HK-2 (cell line): ENCODE results near the gene OTOS.

Experiments used
- DNase-seq: peaks from one replicate; pipeline ENCODE4 v3.0.0-alpha.2; 2018; ENCODE audit not compliant: unreplicated experiment

The OTOS gene

GRCh38 chr2:240140511-240140910 lies at the start of gene OTOS:
Gene OTOS (minus strand): TSS chr2:240140658. CDS start chr2:240140326, 332 bp downstream.
- peak; percentile 32 for DNase-seq

GRCh38 chr2:240189686-240190085 lies 49.2 kb upstream of the OTOS start:
- no peak for DNase-seq

DNA sequence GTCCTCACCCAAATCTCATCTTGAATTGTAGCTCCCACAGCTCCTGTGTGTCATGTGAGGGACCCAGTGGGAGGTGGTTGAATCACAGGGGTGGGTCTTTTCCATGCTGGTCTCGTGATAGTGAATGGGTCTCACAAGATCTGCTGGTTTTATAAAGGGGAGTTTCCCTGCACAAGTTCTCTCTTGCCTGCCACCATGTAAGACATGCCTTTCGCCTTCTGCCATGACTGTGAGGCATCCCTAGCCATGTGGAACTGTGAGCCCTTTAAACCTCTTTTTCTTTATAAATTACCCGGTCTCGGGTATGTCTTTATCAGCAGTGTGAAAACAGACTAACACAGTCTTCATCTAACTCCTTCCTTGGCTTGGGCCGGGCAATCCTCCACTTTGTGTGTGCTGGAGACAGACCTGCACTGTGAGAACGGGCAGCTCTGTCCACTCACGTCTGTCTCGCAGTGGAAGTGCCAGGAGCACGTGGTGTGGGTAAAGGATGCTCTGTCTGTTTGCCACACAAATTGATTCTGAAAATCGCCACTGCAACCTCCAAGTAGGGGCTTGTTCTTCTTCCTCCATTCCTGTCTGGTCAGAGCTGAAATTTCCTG lies 47.6 kb upstream of the OTOS start:
- no peak for DNase-seq

- DNase-seq: no peak
Measured at GRCh38 chr2:240186191-240186725, 45.8 kb upstream of the OTOS start.

DNA sequence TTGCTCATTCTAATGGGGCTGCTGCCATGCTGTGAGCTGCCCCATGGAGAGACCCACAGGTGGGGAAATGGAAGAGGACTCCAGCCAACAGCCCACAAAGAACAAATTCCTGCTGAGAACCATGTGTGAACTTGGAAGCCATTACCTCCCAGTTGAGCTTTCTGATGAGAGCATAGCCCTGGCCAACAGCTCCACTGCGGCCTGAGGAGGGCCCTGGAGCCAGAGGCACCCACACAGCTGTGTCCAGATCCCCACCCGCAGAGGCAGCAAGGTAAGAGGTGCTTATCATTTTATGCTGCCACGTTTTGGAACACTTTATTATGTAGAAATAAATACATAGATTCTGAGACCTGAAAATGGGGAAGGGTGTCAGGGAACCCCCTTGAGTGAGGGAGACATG lies 44.2 kb upstream of the OTOS start:
- no peak for DNase-seq

DNA sequence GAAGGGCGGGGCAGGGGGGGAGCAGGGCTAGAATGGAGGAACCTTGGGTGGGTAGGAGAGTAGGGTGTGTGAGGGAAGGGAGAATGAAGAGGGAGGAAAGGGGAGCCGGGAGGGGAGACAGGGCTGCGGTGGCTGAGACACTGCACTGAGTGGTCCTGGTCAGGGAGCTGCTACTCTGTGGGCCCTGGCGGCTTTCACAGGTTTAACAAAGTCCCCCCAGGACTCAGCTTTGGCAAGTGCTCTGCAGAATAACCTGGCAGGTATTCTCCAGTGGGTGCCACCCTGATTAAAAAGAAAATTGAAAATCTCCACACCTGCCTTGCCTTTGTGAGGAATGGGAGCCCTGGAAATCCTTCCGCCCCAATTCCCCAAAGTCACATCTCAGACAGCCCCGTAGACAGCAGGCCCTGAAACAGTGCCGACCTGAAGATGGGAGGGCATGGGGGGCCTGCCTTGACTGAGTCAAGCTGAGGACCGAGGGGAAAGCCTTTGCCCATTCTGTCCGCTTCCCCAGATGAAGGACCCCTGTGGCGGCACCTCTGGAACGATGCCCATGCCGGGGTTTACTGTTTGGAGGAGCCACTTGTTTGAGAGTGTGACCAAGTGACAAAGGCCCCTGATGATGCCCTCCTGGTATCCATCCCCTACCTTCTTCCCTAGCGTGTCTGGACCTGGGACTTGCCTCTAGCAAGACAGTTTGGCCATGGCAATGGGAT lies 43.6 kb upstream of the OTOS start:
- DNase-seq: no peak

- DNase-seq: no peak
Measured at GRCh38 chr2:240183006-240183874, 42.8 kb upstream of the OTOS start.

- no peak for DNase-seq
Measured at GRCh38 chr2:240182476-240182875, 42.0 kb upstream of the OTOS start.

DNA sequence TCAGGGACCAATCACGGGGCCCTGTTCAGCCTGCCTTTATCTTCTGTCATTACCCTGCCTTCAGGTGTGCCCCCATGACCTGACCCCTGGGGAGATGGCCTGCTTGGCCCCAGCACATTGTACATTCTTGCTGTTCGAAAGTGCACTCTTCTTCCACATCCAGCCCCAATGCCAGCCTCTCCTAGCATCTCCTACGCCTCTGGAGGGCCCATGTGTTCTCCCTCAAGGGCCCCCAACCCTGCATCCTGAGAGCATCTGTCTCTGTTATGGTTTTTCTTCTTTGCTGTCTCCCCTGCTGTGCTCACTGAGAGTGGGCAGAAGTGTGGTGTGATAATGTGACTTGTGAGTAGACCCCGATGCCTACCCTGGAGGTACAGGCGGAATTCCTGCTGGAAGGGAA lies 41.5 kb upstream of the OTOS start:
- no peak for DNase-seq

DNA sequence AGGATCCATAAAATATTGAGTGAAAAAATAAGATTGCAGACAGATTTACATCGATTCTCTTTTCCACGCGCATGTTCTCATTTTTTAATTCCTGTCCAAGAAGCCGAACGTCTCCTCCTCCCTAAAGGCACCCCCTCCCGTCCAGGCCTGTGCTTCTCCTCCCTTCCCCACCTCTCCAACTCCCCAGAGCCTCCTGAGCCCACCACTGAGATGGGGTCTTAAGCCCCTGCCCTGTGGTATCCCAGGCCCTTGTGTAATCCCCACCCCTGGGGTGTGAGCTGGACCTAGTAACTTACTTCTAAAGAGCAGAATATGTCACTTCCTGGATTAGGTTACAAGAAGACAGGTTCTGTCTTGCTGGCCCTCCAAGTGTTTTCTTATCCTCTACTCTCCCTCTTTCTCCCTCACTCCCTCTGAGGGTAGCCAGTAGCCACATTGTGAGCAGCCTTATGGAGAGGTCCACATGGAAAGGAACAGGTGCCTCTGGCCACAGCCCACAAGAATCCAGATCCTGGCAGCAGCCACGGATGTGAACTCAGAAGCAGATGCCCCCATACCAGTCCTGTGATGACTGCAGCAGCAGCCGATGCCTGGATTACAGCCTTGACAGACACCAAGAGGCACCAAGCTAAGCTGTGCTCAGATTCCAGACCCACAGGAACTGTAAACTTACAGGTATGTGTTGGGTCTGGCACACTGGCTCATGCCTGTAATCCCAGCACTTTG lies 39.6 kb upstream of the OTOS start:
- no peak for DNase-seq

- no peak for DNase-seq
Measured at GRCh38 chr2:240179186-240179815, 38.8 kb upstream of the OTOS start.

DNA sequence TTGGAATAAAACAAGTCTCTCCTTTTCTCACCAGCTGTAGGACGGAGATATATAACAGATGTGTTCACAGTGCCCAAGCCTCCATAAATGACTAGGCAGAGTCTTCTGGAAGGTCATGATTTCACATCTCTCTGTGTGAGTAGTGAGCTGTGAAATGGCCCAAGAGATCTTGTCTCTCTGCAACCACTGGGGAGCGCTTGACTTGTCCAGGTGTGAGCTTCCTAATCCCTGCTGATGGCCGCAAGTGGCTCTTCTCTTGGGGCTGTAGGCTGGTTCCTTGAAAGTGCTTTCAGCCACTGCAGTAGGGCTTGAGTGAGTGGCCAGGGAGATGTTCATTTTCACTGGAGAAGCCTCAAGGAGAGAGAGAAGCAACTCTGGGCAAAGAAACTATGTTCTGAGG lies 38.1 kb upstream of the OTOS start:
- no peak for DNase-seq

- no peak for DNase-seq
Measured at GRCh38 chr2:240174496-240174895, 34.0 kb upstream of the OTOS start.

- DNase-seq: no peak
Measured at GRCh38 chr2:240172071-240172895, 31.8 kb upstream of the OTOS start.

DNA sequence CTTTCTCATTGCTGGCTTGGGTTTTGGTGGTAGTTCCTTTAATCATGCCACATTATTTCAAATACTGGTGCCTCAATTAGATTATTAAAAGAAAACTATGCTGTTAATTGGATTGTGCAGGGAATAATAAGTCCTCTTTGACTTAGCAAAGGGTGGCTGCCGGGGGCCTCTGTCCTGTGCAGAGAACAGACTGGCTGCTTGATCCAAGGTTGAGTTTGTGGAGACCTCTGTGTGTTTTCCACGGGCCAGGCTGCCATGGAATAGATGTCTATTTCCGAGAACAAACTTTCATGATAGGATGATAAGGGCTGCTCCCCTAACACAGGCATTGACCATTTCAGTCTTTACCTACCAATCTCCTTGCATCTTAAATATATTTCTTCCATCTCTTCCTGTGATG lies 30.4 kb upstream of the OTOS start:
- no peak for DNase-seq

GRCh38 chr2:240170354-240170735 lies 29.9 kb upstream of the OTOS start:
- no peak for DNase-seq

- DNase-seq: no peak
Measured at GRCh38 chr2:240169486-240170353, 29.3 kb upstream of the OTOS start.

- DNase-seq: no peak
Measured at GRCh38 chr2:240168546-240169361, 28.3 kb upstream of the OTOS start.

- no peak for DNase-seq
Measured at GRCh38 chr2:240168041-240168440, 27.6 kb upstream of the OTOS start.
